Osteoblast (primary cell): ENCODE measurements around the gene MIDN. TPM values are rescaled to one million over a fixed set of nuclear protein-coding genes. Genes with fewer than 3 reads are reported as not detected.
"Not testable (repeated sequence)": the region's sequence is repeated elsewhere in the genome, so short reads cannot be mapped to it uniquely, and the experiment has no call there.

Experiments
- DNase-seq: peaks from one replicate; pipeline ENCODE4 v3.0.0; 2011; ENCODE audit warnings: low spot score, mixed read lengths; ENCODE audit not compliant: insufficient read length; ENCODE audit errors: missing footprints
- H2AFZ ChIP-seq: 2 replicates; pipeline ENCODE4 v1.6.0; 2011; ENCODE audit warnings: mild to moderate bottlenecking, low read length
- H3K27ac ChIP-seq: 2 replicates; pipeline ENCODE4 v1.5.1; 2011; ENCODE audit warnings: mild to moderate bottlenecking, low read depth, low read length, moderate library complexity
- H3K27me3 ChIP-seq: 2 replicates; pipeline ENCODE4 v1.6.0; 2012; ENCODE audit warnings: mild to moderate bottlenecking, control low read depth, inconsistent platforms, low read length, moderate library complexity; ENCODE audit not compliant: insufficient read depth
- H3K36me3 ChIP-seq: 2 replicates; pipeline ENCODE4 v1.5.1; 2011; ENCODE audit warnings: mild to moderate bottlenecking, low read length, control low read depth, moderate library complexity; ENCODE audit not compliant: insufficient read depth
- H3K4me1 ChIP-seq: 2 replicates; pipeline ENCODE4 v1.5.1; 2011; ENCODE audit warnings: mild to moderate bottlenecking, low read length, control low read depth, moderate library complexity; ENCODE audit not compliant: insufficient read depth
- H3K4me2 ChIP-seq: 2 replicates; pipeline ENCODE4 v1.6.0; 2011; ENCODE audit warnings: mild to moderate bottlenecking, low read length; ENCODE audit not compliant: insufficient read depth
- H3K4me3 ChIP-seq: fragments of 200-600 bp; sonication (generic); 3 replicates; pipeline ENCODE4 v1.5.1; 2012; ENCODE audit warnings: mild to moderate bottlenecking, low read length, inconsistent platforms; ENCODE audit not compliant: insufficient read depth
- H3K79me2 ChIP-seq: 2 replicates; pipeline ENCODE4 v1.6.0; 2012; ENCODE audit warnings: mild to moderate bottlenecking, low read length, control low read depth, inconsistent platforms; ENCODE audit not compliant: insufficient read depth
- H3K9me3 ChIP-seq: 2 replicates; pipeline ENCODE4 v1.5.1; 2011; ENCODE audit warnings: low read depth, low read length, control low read depth
- H4K20me1 ChIP-seq: 2 replicates; pipeline ENCODE4 v1.6.0; 2012; ENCODE audit warnings: mild to moderate bottlenecking, low read length, control low read depth; ENCODE audit not compliant: insufficient read depth
- CTCF ChIP-seq: IDR thresholded peaks from 2 replicates; pipeline ENCODE4 v1.5.1; 2011; ENCODE audit warnings: mild to moderate bottlenecking, low read depth, low read length, moderate library complexity; ENCODE audit errors: extremely low read depth
- total RNA-seq: library from RNA; depleted of rRNA; stranded (reverse); fragments of >200 nt; gene quantifications from 2 replicates; pipeline ENCODE4 v1.2.3, GENCODE V29; 2012

The MIDN gene
- total RNA-seq, 1 donor = 19.9 TPM

- no peaks in the 10 kb centered on the region for H4K20me1 ChIP-seq
- no peak for DNase-seq
- no peak overlapping the region for H3K4me2 ChIP-seq
- TF ChIP-seq CTCF = no peak
- H2AFZ ChIP-seq = no peak overlapping the region
- no peaks in the 10 kb centered on the region for H3K79me2 ChIP-seq
- H3K36me3 ChIP-seq = no peaks in the 10 kb centered on the region
- H3K27ac ChIP-seq = no peak overlapping the region
- H3K9me3 ChIP-seq = no peaks in the 10 kb centered on the region
- H3K4me1 ChIP-seq = no peaks in the 10 kb centered on the region
- no peak overlapping the region for H3K4me3 ChIP-seq
- H3K27me3 ChIP-seq = peaks cover 12% of the 10 kb centered on the region
These were observed 54.3 kb downstream of the MIDN start for GRCh38 chr19:1302533-1303239.

- no peaks in the 10 kb centered on the region for H3K36me3 ChIP-seq
- no peaks in the 10 kb centered on the region for H3K4me1 ChIP-seq
- H3K4me3 ChIP-seq = no peak overlapping the region
- no peak overlapping the region for H3K4me2 ChIP-seq
- peaks cover 12% of the 10 kb centered on the region for H3K27me3 ChIP-seq
- H3K79me2 ChIP-seq = no peaks in the 10 kb centered on the region
- no peak for DNase-seq
- no peak overlapping the region for H3K27ac ChIP-seq
- TF ChIP-seq CTCF = no peak
- no peaks in the 10 kb centered on the region for H3K9me3 ChIP-seq
- H2AFZ ChIP-seq = no peak overlapping the region
- H4K20me1 ChIP-seq = no peaks in the 10 kb centered on the region
These were observed 56.0 kb downstream of the MIDN start for GRCh38 chr19:1304197-1304924.

GRCh38 chr19:1305354-1305753 is 57.0 kb downstream of the MIDN start:
- DNase-seq, H3K4me1 ChIP-seq, H2AFZ ChIP-seq, H4K20me1 ChIP-seq, H3K4me2 ChIP-seq, H3K79me2 ChIP-seq, H3K36me3 ChIP-seq, H3K9me3 ChIP-seq, H3K27ac ChIP-seq, H3K4me3 ChIP-seq: not testable (repeated sequence)
- H3K27me3 ChIP-seq = peaks cover 12% of the 10 kb centered on the region

- Histone ChIP-seq H3K9me3 (no peaks in the 10 kb centered on the region), H3K4me3 (no peak overlapping the region), H4K20me1 (no peaks in the 10 kb centered on the region), H3K27me3 (peaks cover 5% of the 10 kb centered on the region), H3K36me3 (no peaks in the 10 kb centered on the region), H2AFZ (no peak overlapping the region), H3K4me1 (no peaks in the 10 kb centered on the region), H3K79me2 (no peaks in the 10 kb centered on the region), H3K4me2 (no peak overlapping the region), H3K27ac (no peak overlapping the region)
- no peak for TF ChIP-seq CTCF
- no peak for DNase-seq
These were observed 58.9 kb downstream of the MIDN start for GRCh38 chr19:1307320-1307719.
